CD4-positive, alpha-beta T cell (primary cell): ENCODE data around the gene JUN. TPM values are rescaled to one million over a fixed set of nuclear protein-coding genes. Genes with fewer than 3 reads are reported as not detected.

Experiments
- ATAC-seq: fragments of 200-7000 bp; cut with Tn5 transposase; one replicate; pipeline ENCODE4 v1.10.0; 2022; ENCODE audit warnings: mild to moderate bottlenecking; ENCODE audit not compliant: poor library complexity
- CTCF ChIA-PET: fragments of 350-600 bp; sonication (Branson Sonifier 250); formaldehyde crosslinking; loops from one replicate; lab custom pipeline; 2021; ENCODE audit warnings: antibody characterized with exemption, inconsistent platforms; lab: Charles Lee
- POLR2A ChIA-PET: fragments of 350-600 bp; sonication (Branson Sonifier 250); formaldehyde crosslinking; loops from one replicate; lab custom pipeline; 2021; ENCODE audit warnings: antibody characterized with exemption, inconsistent platforms; lab: Charles Lee
- DNase-seq, 14 experiments: peaks; one replicate each; pipeline ENCODE4 v3.0.0-alpha.2; 2013 to 2020; ENCODE audit warnings: mixed read lengths in 2 of 14
- H3K27ac ChIP-seq, 2 donors: one replicate each; pipeline versions ENCODE4 v1.5.1 to v1.7.0; 2013; ENCODE audit warnings: low read length in 2 of 2, low read depth in 1 of 2, mild to moderate bottlenecking in 1 of 2
- H3K27me3 ChIP-seq, 2 experiments: 1 replicate in 1 of 2; 2 replicates in 1 of 2; pipeline versions ENCODE4 v1.6.1 to v1.7.0; 2013; ENCODE audit warnings: low read length in 2 of 2, control low read depth in 1 of 2, mild to moderate bottlenecking in 1 of 2, moderate library complexity in 1 of 2; ENCODE audit not compliant: insufficient read depth in 2 of 2, control insufficient read depth in 1 of 2
- H3K36me3 ChIP-seq: one replicate; pipeline ENCODE4 v1.6.1; 2013; ENCODE audit warnings: low read length, control low read depth; ENCODE audit not compliant: insufficient read depth
- H3K4me1 ChIP-seq: one replicate; pipeline ENCODE4 v1.6.1; 2013; ENCODE audit warnings: low read length, control low read depth; ENCODE audit not compliant: insufficient read depth
- H3K4me3 ChIP-seq: one replicate; pipeline ENCODE4 v1.5.1; 2013; ENCODE audit warnings: mild to moderate bottlenecking, low read length, moderate library complexity
- H3K9me3 ChIP-seq, 2 experiments: 1 replicate in 1 of 2; 2 replicates in 1 of 2; pipeline versions ENCODE4 v1.6.1 to v1.7.0; 2013; ENCODE audit warnings: low read length in 2 of 2, mild to moderate bottlenecking in 2 of 2, control low read depth in 1 of 2, moderate library complexity in 1 of 2; ENCODE audit not compliant: control insufficient read depth in 1 of 2, insufficient read depth in 1 of 2
- H3K27ac Mint-ChIP-seq: one replicate; pipeline ENCODE4 v1.8.0; 2020; ENCODE audit warnings: mixed read lengths
- H3K27me3 Mint-ChIP-seq: one replicate; pipeline ENCODE4 v1.8.0; 2021; ENCODE audit warnings: mixed read lengths
- H3K36me3 Mint-ChIP-seq: one replicate; pipeline ENCODE4 v1.8.0; 2021; ENCODE audit warnings: low read depth, mixed read lengths
- H3K4me1 Mint-ChIP-seq: one replicate; pipeline ENCODE4 v1.8.0; 2021; ENCODE audit warnings: low read depth, mixed read lengths
- H3K4me3 Mint-ChIP-seq: one replicate; pipeline ENCODE4 v1.8.0; 2020; ENCODE audit warnings: mild to moderate bottlenecking, mixed read lengths
- H3K9me3 Mint-ChIP-seq: one replicate; pipeline ENCODE4 v1.8.0; 2020; ENCODE audit warnings: mixed read lengths
- intact Hi-C, 2 experiments: fragments of 100-400 bp; cut with DNase I in 1 of 2; cut with micrococcal nuclease in 1 of 2; formaldehyde crosslinking; loops; one replicate each; pipeline versions ENCODE4 v1.15.1 to v1.9.0; 2023 to 2025; cut with DNase I, micrococcal nuclease
- total RNA-seq, 174 experiments: library from RNA in 2 of 174; stranded (reverse) in 2 of 174; gene quantifications; one replicate each; pipeline ENCODE4 v1.2.3 and lab custom pipeline; 2021 to 2026
- TF ChIP-seq, protein P1 (sequence below): fragments of 200-600 bp; IDR thresholded peaks from one replicate; pipeline ENCODE4 v1.8.0; 2022; ENCODE audit warnings: antibody characterized with exemption, mild to moderate bottlenecking

JUN gene
- total RNA-seq, 2 experiments from 2014 or later, result 585 to 588 TPM

DNA sequence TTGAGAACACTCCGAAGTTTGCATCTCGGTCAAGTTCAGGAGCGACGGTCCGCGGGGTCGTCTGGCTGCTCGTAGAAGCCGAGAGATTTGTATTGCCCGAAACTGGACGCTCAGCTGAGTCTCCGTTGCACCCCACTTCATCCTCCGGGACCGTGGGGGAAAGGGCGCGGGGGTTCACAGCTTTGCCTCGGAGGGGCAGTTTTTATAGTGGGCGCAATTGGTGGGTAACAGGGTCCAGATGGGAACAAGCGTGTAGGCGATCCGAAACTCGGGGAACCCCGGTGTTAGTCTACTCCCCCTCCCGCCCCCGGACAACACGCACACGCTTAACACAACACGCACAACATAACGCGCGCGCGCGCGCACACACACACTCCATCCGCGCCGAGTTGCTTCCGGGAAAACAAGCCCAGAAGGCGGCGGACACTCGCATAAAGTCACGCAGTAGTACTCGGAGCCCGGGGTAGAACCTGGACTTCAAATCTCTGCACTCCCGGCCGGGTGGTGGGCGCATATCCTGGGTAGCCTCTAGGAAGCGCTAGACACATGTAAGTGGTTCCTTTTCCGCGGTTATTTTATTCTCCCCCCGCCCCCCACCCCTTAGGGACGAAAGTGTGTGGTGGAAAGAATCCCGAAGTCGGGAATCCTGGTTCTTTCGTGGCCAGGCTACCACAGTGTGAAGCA is 1.1 kb upstream of the JUN start:
- Histone ChIP-seq H3K27ac (peak overlapping the region; percentile 99), H3K4me1 (peaks cover 33% of the 10 kb centered on the region), H3K4me3 (peak overlapping the region; percentile 70), H3K36me3 (no peaks in the 10 kb centered on the region), H3K27me3 (no peaks in the 10 kb centered on the region), H3K9me3 (peaks cover 0 to 16% of the 10 kb centered on the region in 2 experiments)
- H3K27ac Mint-ChIP-seq, result peak overlapping the region; percentile 94
- TF ChIP-seq, protein P1, sequence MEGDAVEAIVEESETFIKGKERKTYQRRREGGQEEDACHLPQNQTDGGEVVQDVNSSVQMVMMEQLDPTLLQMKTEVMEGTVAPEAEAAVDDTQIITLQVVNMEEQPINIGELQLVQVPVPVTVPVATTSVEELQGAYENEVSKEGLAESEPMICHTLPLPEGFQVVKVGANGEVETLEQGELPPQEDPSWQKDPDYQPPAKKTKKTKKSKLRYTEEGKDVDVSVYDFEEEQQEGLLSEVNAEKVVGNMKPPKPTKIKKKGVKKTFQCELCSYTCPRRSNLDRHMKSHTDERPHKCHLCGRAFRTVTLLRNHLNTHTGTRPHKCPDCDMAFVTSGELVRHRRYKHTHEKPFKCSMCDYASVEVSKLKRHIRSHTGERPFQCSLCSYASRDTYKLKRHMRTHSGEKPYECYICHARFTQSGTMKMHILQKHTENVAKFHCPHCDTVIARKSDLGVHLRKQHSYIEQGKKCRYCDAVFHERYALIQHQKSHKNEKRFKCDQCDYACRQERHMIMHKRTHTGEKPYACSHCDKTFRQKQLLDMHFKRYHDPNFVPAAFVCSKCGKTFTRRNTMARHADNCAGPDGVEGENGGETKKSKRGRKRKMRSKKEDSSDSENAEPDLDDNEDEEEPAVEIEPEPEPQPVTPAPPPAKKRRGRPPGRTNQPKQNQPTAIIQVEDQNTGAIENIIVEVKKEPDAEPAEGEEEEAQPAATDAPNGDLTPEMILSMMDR, result peak; percentile 45
- peaks cover 45% of the 10 kb centered on the region for H3K4me1 Mint-ChIP-seq
- DNase-seq (peak; percentile 78 to 97 (median 86)), ATAC-seq (peak; percentile 27)
- H3K4me3 Mint-ChIP-seq, result peak overlapping the region; percentile 95
- H3K9me3 Mint-ChIP-seq, result peaks cover 7% of the 10 kb centered on the region
- peaks cover 11% of the 10 kb centered on the region for H3K27me3 Mint-ChIP-seq
- ChIA-PET POLR2A (interaction anchor here (0.6 to 6.3 kb wide), 24 partner anchors 9 to 946 kb away, joined by 3 to 53 read pairs (median 6); partner anchors contain the start of genes FGGY and MYSM1), CTCF (interaction anchor here (0.6 to 1.5 kb wide), 7 partner anchors 28 to 974 kb away, joined by 3 to 7 read pairs (median 3); no protein-coding TSS in a partner anchor)
- intact Hi-C loops, result loop anchor here (1.0 to 10.0 kb wide), 10 partner anchors 28 to 914 kb away; partner anchors contain the start of genes FGGY (in 2 of the 2) and OMA1 (in 1 of the 2)
- peaks cover 56% of the 10 kb centered on the region for H3K36me3 Mint-ChIP-seq

DNA sequence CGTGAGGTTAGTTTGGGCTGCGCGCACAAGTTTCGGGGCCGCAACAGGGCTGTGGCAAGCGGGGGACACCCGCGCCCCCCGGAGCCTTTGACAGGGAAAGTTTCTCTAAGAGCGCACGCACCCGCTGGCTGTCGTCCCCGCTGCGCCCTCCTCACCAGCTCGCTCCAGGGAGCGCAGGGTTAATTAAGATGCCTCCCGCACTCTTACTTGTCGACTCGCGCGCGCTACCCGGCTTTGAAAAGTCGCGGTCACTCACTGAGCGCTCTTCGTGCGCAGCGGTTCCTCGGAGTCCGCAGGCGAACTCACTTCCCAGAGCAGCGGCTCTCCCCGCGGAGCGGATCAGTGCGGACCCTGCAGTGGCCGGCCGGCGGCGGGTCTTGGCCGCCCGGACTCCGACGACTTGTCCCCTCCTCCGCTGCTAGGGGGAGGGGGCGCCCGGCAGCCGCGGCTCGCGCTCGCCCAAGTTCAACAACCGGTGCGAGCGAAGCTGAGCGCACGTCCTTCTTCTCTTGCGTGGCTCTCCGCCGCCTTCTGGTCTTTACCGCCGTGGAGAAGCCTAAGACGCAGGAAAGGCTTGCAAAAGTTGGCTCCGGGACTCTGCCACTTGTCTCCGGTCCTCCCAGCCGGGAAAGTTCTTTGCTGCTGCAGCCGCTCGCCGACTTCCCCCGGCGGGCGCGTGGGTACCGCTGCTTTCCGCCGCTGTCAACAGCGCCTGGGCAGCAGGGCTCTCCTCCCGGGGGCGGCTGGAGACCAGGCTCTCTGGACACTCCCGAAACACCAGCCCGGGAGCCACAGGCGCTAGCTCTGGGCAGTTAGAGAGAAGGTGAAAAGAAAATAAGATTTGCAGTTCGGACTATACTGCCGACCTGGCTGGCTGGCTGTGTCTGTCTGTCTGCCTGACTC is 506 bp downstream of the JUN start:
- Histone ChIP-seq H3K27ac (peak overlapping the region; percentile 99), H3K27me3 (no peaks in the 10 kb centered on the region), H3K4me3 (peak overlapping the region; percentile 70), H3K36me3 (no peaks in the 10 kb centered on the region), H3K4me1 (peaks cover 33% of the 10 kb centered on the region), H3K9me3 (peaks cover 0 to 16% of the 10 kb centered on the region in 2 experiments)
- peaks cover 4% of the 10 kb centered on the region for H3K9me3 Mint-ChIP-seq
- peak overlapping the region; percentile 95 for H3K4me3 Mint-ChIP-seq
- ChIA-PET POLR2A (interaction anchor here (0.5 to 6.3 kb wide), 47 partner anchors 10 to 1031 kb away, joined by 3 to 53 read pairs (median 5); partner anchors contain the start of genes FGGY, HOOK1, MYSM1 and OMA1), CTCF (interaction anchor here (0.7 kb wide), 1 partner anchor 55 kb away, joined by 3 read pairs; no protein-coding TSS in a partner anchor)
- peaks cover 41% of the 10 kb centered on the region for H3K36me3 Mint-ChIP-seq
- DNase-seq (peak in 13 of 14 experiments; percentile 11 to 79 (median 40)), ATAC-seq (peak; percentile 1)
- H3K27me3 Mint-ChIP-seq, result peaks cover 11% of the 10 kb centered on the region
- intact Hi-C loops, result loop anchor here (5.0 to 10.0 kb wide), 3 partner anchors 236 to 289 kb away; partner anchors contain the start of gene OMA1 (in 1 of the 2)
- peaks cover 35% of the 10 kb centered on the region for H3K4me1 Mint-ChIP-seq
- TF ChIP-seq, protein P1, result no peak
- H3K27ac Mint-ChIP-seq, result peak overlapping the region; percentile 94
